HG03280 (cell line): Measurements from ENCODE around the gene NKPD1.
A peak's percentile ranks its signal among the peaks of the same experiment; 100 is the strongest.

Source experiments
- ATAC-seq: cut with Tn5 transposase; IDR thresholded peaks from one replicate; pipeline ENCODE4 v1.9.1; 2021; ENCODE audit warnings: mild to moderate bottlenecking, moderate library complexity; ENCODE audit not compliant: unreplicated experiment

The NKPD1 gene

DNA sequence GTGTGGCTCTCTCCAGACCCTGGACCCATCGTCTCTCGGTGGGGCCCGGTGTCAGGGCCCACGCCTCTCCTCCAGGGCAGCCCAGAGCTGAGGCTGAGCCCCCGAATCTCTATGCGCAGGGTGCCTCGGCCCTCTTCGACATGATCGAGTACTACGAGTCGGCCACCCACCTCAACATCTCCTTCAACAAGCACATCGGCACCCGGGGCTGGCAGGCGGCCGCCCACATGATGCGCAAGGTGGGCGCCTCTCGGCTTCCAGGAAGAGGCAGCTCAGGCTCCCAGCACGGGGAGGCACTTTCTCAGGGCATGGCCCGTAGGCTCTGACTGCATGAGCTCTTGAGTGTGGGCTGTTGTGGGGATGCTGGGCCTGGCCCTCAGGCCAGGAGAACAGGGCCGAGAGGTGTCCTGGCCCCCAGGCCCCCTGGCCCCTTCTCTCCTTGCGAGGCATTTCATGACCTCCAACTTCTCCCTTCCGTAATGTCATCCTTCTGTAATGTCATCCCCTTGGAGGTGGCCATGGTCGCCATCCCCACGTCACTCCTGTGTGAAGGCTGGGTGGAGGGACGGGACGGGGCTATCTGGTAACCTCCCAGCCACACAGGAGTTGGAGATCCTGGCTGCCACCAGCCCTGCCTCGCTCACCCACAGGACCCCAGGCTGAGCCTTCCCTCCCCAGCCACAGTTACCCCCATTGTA, 19.4 kb downstream of the NKPD1 start:
- no peak for ATAC-seq

DNA sequence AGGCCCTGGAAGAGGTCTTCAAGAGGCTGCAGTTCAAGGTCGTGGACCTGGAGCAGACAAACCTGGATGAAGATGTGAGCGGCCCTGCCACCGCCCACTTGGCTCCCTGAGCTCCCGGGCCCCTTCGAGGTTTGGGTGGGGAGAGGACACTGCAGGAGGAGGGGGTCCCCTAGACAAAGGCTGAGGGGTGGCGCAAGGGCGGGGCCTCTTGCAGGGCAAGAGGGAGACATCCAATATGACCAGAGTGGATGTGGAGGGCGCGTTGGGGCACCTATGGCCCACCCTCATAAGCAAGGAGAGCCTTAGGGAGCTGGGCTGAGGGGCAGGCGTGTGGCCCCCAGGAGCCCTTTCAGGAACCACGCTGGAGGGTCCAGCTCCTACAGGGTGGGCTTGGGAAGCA, 20.2 kb downstream of the NKPD1 start:
- no peak for ATAC-seq

DNA sequence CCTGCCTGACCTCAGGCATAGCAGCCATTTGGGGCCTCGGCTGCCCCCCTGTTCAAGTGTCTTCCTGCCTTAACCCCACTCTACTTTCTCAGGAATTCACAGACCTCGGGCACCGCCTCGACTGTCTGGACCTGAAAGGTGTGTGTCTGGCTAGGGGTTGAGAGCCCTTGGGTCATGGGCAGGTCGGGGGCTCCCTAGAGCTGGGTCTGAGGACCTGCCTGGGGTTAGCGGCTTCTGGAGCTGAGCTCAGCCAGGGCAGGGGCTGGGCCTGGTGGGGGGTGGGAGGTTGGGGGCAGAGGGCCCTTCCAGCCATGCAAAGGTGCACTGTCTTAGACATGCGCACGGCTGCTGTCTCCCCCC, 20.7 kb downstream of the NKPD1 start:
- ATAC-seq: no peak

DNA sequence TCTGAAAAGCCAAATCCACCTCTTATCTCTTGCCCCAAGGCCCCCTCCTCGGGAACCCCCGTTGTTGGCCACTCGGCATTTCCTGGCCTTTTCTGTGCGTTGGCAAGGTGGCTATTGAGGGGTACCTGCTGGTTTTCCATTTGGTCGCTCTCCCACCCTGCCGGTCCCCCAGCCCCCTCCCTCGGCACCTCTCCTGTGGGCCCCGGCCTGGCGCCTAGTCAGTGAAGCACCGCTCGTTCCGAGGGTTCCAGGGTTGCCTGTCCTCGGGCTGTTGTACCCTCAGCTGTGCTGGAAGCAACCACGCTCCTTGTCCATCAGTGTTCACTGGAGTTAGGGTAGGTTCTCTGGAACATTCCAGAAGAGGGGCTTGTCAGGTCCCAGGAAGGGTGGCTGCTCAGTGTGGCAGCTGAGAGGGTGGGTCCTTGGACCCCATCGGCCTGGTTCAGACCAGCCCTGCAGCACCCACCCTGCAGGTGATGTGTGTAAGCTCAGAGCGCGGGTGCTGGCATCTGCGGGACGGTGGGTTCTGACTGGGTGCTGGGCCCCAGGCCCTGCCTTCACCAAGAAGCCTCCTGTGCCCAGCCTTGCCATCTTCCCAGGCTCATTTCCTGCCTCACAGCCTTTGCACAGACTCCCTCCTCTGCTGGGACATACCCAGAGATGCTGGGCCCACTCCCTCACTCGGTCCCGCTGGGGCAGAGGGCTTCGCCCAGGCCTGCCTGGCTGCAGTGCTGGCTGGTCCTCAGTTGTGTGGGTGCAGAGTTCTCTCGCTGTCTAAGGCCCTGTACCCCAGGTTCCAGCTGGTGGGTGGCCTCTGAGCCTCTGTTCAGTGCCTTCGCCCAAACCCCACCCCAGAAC, 21.3 kb downstream of the NKPD1 start:
- no peak for ATAC-seq

DNA sequence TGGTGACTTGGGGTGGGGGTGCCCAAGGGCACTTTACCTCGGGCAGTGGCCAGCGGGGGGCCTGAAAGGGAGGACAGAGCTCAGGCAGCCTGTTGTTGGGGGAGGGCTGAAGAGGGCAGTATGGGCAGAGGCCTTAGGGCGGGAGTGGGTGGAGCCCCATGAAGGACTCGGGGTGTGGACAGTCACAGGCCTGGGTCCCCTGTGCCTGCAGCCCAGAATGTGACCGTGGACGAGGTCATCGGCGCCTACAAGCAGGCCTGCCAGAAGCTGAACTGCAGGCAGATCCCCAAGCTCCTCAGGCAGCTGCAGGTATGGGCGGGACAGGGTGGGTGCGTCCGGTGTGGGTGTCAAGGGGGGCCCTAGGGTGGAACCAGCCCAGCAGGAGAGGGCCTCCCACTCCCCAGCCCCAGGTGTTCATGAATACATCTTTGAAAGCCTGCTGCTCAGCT, 22.5 kb downstream of the NKPD1 start:
- ATAC-seq: no peak

DNA sequence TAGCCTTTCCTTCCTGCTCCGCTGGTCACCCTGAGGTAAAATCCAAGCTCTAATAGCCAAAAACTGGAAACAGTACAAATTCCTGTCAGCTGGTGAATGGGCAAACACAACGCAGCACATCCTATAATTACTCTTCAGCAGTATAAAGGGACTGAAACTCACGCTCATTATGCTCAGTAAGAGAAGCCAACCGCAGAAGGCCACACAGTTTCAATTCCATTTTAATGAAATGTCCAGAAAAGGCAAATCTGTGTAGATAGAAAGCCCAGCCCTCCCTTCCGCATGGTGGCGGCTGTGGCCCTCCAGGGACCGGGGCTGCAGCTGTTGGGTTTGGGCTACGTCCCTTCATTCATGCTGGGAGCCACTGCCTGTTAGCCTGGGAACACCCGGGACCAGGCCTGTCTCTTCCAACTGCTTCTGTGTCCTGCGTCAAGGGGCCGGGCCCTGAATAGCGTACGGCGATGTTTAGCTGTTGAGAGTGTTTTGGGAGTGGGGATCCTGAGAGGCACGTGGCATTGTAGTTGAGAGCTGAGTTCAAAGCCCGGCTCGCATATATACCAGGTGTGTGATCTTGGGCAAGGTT, 23.5 kb downstream of the NKPD1 start:
- ATAC-seq: peak; percentile 81

DNA sequence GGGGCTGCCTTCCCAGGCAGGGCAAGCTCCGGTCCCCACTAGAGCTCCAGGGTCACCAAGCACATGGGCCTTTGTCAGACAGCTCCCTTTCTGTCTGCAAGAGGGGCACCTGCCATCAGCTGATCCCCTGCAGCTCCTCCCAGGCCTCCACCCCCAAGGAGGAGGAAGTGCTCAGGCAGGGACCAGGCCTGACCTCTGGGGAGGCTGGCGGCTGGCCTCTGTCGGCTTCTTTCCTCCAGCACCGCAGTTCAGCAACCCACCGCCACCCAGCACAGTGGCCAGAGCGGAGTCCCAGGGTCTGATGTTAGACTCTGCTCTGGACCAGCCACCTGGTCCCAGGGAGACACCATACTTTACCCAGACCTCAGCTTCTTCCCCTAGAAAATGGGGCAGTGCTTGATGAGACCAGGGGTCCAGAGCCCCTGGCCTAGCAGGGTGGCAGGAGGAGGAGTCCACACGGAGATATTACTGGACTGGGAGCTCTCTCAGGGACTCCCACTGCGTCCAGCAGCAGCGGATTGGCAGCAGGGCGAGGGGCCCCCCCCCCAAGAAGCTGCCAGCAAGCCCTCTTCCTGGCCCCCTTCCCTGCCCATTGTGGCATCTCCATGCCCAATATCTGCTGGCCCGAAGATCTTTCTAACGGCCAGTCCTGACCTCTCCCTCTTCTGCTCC, 24.1 kb downstream of the NKPD1 start:
- ATAC-seq: no peak

DNA sequence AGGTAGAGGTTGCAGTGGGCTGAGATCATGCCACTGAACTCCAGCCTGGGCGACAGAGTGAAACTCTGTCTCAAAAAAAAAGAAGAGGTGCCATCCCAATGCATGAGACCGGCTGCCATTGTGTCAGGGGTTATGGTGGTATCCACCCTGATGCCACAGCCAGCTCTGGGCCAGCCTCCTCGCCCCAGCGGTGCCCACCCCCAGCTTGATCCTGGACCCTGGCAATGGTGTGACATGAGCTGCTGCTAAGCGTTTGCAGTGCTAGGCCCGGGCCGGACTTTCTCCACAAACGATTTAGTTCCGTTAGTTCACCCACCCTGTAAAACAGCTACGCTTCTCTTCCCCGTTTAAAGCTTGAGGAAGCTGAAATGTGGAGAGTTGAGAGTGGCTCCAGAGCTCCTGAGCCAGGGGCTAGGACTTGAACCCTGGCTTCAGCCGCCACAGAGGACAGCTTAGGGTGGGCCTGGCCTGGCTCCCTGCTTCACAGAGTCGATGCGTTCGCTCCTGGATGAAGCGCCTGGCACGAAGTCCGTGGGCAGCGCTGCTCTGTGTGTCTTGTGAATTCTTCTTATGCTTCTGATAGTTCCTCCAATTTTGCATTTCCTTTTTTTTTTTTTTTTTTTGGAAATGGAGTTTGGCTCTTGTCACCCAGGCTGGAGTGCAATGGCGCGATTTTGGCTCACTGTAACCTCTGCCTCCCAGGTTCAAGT, 25.5 kb downstream of the NKPD1 start:
- ATAC-seq: no peak

DNA sequence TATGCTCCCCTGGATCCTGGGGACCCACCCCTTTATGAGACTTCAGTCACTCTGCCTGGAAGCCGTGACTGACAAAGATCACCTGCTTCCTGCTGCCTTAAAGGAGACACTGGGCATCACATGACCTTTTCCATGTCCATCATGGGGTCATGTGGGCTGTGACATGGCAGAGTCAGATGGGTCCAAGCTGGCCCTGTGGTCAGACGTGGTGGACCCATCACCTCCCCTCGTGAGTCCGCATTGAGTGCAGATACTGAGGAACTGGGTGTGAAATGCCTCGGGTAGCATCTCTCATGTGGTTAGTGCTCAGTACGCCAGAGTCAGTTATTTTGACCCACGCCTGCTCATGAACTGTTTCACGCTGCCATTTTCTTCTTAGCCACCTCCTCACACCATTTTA, 27.1 kb downstream of the NKPD1 start:
- no peak for ATAC-seq

DNA sequence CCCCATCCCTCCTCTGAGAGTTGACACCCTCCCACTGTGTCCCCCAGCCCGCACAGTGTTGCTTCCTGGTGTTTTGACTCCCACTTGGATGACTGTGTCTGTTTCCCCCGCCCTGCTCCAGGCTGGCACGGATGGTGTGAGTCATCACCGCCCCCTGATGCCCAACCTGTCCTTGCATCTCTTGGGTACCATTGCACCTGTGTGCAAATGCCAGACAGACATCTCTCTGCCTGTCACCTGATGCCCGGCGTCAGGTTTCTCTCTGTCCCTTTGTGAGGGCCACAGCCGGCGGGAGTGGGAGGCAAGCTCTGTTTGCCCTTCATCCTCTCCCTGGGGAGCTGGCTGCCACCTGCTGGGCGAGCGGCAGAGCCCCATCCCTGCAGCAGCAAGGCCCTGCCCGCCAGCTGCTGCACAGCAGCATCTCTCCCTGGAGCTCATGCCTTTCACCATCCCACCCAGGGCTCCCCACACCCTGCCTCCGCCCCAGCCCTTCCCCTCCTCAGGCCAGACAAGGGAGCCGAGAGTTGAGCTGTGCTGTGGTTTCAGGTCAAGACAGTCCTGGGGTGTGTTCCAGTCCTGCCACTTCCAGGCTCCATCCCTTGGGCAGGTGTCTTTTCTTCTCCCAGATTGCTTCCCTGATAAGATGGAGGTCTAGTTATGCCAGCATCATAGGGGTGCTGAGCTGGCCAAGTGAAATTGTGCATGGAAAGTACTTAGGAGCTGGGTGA, 29.7 kb downstream of the NKPD1 start:
- no peak for ATAC-seq

DNA sequence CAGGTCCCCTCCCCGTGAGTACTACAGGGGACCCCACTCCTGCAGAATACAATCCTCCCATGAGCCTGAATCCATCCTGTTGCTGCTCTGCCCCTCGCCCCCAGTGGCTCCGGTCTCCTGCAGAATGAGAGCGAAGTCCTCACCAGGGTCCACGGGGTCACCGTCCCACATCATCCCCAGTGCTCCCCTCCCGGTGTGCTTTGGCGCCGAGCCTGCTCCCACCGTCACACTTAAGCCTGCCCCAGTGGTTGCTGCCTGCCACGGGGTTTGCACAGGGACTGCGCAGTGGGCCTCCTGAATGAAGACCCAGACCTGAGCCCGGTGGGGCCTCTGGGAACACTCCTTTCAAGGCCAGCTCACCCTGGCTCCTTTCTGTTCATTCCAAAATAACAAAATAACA, 30.5 kb downstream of the NKPD1 start:
- ATAC-seq: no peak

DNA sequence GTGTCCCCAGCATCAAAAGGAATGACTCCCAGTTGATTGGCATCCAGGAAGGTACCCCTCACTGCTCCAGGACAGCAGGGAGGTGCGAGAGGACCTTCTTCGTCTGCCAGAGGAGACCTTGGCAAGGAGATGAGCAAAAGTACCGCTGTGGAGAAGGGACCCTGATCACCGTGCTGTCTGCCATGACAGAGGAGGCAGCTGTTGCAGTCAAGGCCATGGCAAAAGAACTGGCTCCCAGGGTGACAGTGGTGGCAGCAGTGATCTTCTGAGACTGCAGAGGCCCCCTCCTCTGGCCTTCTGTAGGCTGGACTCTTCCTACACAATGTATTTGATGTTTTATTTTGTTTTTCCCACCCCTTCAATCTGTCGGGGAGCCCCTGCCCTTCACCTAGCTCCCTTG, 32.0 kb downstream of the NKPD1 start:
- ATAC-seq: no peak

DNA sequence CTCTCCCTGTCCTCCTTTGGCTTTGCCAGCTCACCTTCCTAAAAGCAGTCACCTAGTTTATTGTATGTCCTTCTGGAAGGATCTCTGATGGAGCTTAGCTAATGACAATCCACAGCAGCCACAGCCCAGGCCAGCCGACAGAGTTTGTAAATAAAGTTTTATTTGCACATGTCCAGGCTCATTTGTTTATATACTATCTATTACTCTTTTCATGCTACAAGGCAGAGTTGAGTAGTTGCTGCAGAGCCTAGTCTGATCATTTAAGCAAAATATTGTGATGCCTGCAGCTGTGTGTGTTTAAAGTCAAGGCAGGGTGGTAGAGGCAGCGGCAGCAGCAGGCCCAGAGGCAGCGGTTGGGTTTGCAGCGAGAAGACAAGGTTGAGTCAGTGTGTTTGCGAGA, 32.6 kb downstream of the NKPD1 start:
- no peak for ATAC-seq

DNA sequence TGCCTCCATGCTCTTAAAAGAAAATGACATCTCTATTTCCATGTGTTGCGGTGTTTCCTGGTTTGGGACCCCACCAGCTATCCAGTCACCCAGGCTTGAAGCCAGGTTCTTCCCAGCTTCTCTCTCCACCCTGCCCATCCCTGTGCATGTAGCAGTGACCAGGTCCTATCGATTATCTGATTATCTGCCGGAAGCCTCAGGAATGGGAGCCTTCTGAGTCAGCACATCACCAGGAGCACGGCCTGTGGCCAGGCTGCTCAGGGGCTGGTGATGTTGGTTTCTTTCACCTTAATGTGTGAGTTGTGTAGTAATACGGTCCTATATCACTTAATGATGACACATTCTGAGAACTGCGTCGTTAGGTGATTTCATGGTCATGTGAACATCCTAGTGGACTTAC, 34.1 kb downstream of the NKPD1 start:
- no peak for ATAC-seq

DNA sequence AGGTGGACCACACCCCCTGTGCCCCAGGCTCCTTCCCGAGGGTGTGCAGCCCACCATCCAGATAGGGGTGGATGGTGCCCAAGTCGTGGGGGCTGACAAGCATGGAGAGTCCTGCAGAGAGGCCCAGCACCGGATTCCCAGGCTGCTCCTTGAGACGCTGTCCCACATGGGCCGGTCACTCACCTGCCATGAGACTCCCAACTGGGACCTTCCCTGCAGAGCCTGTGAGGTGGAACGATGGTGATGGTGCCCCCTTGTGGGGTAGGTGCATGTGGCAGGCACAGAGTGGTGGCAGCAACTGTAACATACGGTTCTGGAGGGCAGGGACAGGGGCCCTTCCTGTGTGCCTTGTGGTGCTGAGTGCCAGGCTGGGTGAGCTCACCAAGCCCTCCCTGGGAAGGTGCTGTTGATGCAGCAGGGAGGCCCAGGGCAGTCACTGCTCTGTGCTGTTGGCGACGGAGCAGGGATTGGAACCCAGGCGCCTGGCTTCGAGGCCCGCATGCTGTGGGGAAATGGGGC, 34.7 kb downstream of the NKPD1 start:
- ATAC-seq: peak; percentile 51

DNA sequence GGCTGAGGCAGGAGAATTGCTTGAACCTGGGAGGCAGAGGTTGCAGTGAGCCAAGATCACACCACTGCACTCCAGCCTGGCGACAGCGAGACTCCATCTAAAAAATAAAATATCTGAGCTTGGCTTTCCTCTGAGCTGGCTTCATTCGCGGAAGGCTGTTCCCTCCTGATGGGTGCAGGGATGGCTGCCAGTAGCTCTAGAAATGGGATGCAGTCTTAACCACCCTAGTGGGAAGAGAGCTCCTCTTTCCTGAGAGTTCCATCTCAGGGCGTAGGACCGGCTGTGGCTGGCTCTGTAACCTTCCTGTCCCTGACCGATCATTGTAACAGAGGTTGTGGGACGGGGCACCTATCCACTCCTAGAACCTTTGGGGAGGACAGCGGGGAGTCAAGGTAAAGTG, 35.4 kb downstream of the NKPD1 start:
- no peak for ATAC-seq

DNA sequence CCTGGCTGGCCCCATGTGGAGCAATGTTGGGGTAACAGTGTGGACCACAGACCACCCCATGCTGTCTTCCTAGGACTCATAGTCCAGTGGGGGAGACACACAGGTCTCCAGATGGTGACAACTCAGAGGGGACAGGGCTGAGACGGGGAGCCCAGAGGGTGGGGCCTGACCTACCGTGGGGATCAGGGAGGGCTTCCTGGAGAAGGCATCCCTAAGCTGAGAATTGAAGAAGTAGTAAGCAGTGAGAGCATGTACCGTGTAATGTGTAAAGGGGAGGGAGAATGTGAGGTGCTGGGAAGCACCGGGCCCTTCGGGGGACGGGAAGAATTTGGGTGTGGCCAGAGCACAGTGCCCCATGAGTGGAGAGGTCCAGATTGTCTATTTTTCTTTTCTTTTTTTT, 36.8 kb downstream of the NKPD1 start:
- ATAC-seq: no peak

DNA sequence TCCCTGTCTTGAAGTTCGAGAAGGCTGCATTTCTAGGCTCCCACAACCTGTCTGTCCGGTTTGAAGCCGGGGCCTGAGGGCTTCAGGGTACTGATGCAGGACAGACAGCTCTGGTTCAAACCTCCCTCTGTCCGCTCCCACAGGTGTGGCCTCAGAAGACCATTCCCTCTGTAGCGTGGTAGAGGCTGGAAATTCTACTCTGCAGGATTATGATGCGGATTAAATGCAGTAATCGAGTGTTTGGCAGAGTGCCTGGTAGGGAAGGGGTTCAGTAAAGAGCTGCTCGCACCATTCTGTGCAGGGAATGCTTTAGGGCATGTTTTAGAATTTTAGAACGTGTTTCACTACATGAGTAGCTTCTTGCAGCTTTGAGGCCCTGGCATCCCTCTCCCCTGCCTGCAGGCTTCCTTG, 37.3 kb downstream of the NKPD1 start:
- ATAC-seq: no peak

DNA sequence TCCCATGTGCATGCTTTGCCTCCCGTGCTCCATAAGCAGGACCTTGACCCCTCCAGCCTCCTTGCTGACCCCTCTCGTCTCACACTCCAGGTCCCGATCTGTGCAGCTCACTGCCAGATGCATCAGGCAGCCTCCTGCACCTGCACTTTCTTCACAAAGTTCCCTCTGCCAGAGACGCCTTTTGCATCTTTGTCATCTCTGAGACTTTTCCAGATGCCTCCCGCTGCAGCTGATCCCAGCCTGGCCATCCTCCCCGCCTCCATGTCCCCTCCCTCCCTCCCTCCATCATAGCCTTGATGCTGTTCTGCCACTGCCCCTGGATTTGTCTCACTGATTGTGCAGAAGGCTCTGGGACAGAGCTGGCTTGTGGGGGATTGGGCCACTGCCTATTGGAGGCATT, 38.0 kb downstream of the NKPD1 start:
- ATAC-seq: no peak

DNA sequence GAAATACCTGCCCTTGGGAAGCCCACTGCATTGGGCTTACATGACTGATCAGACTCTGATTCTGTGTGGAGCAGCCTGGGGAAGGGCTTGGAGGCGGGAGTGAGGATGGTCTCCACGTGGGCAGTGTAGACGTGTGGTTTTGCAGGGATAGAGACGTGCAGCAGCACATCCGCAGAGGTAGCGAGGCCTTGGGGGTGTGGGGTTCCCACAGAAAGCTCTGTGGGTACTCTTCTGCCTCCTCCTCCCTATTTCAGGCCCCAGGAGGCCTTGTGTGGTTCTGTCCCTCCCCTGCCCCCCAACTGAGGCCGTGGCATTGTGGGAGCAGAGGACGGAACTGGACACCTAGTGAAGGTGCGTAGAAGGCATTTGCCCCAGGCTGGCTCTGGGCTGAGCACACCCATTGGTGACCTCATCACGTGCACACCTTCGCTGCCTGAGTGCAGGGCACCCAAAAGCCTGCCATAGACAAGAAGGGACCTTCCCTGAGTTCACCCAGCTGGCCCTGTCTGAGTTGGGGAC, 38.9 kb downstream of the NKPD1 start:
- no peak for ATAC-seq
